Measurements from ENCODE around the gene HMGXB3.

Gene HMGXB3

DNA sequence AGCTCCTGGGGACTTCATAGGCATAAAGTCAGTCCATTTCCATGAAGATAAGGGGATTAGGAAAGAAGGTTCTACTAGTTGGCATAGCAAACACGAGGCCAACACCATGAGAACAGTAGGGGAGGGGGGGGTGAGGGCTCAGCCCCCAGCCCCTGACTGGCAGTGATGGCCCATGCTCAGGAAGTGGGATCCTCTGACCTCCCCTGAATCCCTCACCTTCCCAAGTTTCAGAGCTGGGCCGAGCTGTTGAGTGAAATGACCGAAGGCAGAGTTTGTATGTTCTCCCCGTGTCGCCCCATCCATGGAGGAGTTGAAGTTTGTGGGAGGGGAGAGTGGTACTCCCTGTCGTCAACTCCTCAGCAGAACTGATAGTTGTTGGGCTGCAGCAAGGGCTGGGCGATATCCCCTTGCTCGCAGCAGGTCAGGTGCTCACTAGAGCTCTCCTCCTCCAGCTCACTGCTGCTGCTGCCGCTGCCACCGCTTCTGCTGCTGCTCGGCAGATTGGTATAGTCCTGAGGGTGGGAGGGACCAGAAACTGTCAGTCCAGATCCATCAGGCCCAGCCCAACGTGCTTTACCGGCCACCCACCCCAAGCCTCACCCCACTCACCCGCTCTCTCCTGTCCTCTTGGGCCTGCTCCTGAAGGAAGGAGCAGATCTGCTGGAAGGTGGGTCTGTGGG, 53.3 kb downstream of the HMGXB3 start:
- DNase-seq (ENCODE audit: low read depth in 2 of 2) = no peak

- no peak for DNase-seq (ENCODE audit: low read depth in 2 of 2)
Measured at GRCh38 chr5:150054569-150054968, 54.0 kb downstream of the HMGXB3 start.

DNA sequence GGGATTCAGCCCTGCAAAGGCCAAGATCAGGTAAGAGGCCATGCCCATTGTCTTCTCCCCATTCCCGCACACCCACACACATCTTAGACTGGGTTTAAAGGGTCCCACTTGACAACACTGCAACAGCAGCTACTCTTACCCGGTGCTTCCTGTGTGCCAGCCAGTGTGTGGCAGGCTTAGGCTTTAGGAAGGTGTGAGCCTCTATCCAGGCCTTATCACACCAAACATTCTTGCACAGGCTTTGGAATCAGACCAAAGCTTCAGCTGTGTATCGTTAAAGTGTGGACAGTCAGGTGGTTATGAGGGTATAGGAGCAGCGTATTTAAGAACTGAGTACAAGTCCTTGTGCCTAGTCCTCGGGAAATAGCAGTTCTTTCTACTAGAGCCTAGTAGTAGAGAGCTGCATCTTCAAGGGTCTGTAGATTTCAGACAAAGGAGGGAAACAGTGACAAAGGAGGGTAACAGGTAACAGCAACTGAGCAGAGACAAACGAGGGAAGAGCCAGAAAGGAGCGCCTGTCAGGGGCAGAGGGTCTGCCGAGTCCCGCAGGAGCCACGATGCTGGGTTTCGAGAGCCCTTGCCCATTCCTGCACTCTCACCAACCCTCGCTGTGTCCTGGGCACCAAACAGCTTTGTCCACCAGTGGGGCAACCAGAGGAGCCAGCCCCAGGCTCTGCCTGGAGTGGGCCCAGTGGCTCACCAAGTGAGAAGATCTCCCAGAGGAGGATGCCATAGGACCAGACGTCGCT, 55.0 kb downstream of the HMGXB3 start:
- DNase-seq (ENCODE audit: low read depth in 2 of 2) = no peak

- no peak for DNase-seq (ENCODE audit: low read depth in 2 of 2)
Measured at GRCh38 chr5:150056075-150056443, 55.5 kb downstream of the HMGXB3 start.

DNA sequence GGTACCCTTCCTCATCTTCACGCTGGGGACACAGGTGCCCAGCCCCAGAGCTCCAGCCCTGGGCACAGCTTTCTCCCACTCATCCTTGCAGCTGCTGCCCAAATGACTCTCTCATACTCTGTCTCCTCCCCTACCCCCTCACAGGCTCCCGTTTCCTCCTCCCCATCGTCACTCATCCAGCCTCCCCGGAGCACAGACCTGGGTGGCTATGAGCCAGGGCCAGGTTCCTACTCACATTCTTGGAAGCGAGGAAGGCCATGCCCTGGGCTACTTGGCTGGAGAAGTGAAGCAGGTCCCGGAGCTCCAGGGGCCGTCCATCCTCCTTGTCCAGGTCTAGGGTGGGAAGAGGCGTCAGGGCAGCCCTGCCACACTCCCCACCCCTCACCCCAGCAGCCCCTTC, 56.5 kb downstream of the HMGXB3 start:
- no peak for DNase-seq (ENCODE audit: low read depth in 2 of 2)

DNA sequence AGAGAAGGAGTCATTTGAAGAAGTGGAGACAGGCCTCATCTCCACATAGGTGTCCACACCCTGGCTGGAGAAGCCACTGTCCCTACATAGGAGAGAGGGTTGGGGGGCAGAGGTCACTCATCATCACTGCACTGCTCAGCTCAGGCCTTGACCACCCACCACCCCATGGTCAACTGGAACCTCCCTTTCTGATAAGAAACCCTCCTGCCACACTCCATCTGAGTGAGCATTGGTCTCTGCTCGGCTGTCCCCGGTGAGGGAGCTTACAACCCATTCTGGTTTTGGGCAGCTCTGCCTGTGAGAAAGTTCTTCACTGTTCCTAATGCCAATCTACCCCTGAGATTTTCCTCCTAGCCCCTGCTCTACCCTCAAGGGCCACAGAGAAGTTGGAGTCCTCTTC, 57.0 kb downstream of the HMGXB3 start:
- DNase-seq (ENCODE audit: low read depth in 2 of 2) = no peak

DNA sequence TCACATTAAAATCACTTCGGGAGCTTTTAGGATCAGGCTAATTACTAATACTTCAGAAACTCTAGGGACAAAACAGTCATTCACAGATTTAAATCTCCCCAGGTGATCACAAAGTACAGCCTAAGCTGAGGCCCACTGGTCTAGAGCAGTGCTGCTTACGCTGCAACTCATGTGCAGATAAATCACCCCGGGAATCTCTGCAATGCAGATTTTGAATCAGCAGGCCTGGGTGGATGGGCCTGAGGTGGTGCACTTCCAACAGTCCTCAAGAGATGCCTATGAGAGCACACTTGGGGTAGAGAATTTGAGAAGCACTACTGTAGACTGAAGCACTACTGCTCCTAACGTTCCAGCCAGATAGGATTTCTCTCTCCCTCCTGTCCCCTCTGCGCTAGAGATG, 57.5 kb downstream of the HMGXB3 start:
- no peak for DNase-seq (ENCODE audit: low read depth in 2 of 2)

DNA sequence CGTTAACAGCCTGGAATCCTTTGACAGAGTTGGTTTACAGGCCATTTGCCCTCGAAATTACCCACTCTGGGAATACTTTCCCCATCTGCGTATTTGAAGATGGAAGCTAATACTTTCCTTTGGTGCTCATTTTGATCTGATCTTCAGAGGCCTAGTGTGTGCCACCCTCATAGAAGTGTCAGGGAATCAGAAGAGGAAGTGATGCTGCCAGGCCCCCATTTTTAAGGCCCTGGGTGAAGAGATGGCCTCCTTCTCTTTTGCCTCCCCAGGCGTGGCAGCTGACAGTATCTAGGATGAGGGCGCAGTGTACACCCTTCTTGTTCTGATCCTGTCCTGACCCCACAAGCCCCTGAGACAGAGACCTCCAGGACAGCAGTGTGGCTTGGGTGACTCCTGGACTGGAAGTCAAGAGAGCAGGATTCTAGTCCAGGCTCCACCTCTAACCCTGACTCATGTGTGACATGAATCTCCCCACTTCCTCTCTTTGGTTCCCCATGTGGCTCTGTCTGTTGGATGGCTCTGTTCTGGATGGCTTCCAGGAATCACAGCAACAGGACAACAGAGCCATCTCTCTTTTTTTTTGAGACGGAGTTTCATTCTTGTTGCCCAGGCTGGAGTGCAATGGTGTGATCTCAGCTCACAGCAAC, 58.1 kb downstream of the HMGXB3 start:
- DNase-seq (ENCODE audit: low read depth in 2 of 2) = peak; percentile 34 to 35

GRCh38 chr5:150059623-150060022, 59.1 kb downstream of the HMGXB3 start:
- no peak for DNase-seq (ENCODE audit: low read depth in 2 of 2)

DNA sequence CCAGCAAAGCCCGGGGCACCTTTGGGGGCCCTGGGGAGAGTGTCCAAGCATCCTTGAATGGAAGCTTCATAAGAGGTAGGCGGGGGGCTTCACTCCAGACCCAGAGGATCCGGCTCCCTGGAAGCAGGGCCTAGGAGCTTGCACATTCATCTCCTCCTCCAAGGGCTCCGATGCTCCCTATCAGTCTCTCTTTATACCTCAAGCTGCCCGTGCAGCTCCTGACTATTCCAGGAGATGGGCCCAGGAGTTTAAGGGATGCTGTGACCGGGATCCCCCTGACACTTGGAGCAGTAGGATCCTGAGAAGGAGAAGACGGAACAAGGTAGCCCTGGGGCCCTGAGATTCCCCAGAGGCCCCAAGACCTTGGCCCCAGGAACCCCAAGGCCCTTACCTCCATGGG, 59.9 kb downstream of the HMGXB3 start:
- DNase-seq (ENCODE audit: low read depth in 2 of 2) = no peak

GRCh38 chr5:150061538-150061995, 61.0 kb downstream of the HMGXB3 start:
- DNase-seq (ENCODE audit: low read depth in 2 of 2) = no peak

GRCh38 chr5:150062216-150062922, 61.8 kb downstream of the HMGXB3 start:
- DNase-seq (ENCODE audit: low read depth in 2 of 2) = no peak

DNA sequence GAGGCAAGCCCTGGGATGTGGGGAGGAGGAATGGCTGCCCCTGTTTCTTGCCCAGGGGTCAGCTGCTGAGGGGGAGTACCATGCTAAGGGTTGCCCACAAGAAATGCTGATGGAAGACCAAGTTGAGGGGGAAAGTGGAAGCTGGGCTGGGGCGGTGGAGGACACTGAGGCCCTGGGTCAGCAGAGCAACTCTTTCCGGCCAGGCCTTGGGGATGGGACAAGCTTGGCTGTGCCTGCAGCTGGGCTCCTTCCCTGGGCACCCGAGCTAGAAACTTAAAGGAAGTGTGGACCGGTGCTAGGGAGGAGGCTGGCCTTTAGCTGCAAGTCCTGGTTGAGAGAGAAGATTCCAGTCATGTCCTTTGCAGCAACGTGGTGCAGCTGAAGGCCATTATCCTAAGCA, 63.1 kb downstream of the HMGXB3 start:
- no peak for DNase-seq (ENCODE audit: low read depth in 2 of 2)

GRCh38 chr5:150064681-150065220, 64.2 kb downstream of the HMGXB3 start:
- no peak for DNase-seq (ENCODE audit: low read depth in 2 of 2)

GRCh38 chr5:150065346-150065745, 64.8 kb downstream of the HMGXB3 start:
- DNase-seq (ENCODE audit: low read depth in 2 of 2) = no peak

GRCh38 chr5:150065886-150066285, 65.3 kb downstream of the HMGXB3 start:
- DNase-seq (ENCODE audit: low read depth in 2 of 2) = no peak

DNA sequence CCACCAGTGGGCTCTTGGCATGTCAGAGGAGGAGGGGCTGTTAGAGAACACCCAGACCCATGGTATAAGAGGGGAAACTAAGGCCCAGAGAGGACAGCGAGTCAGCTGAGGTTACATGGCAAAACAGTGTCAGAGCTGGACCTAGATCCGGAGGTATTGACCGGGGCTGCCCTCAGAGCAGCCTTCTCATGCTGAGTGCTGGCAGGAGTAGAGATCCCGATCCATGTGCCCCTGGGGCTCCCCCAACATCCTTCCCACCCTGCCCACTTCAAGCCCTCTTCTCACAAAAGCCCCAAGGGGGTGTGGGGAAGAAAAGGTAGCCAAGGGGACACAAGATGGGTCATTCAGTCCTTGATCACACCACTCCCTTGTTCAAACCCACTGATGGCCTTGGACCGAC, 65.9 kb downstream of the HMGXB3 start:
- no peak for DNase-seq (ENCODE audit: low read depth in 2 of 2)

GRCh38 chr5:150066901-150067396, 66.4 kb downstream of the HMGXB3 start:
- DNase-seq (ENCODE audit: low read depth in 2 of 2) = peak in 1 of 2 experiments; percentile 12

DNA sequence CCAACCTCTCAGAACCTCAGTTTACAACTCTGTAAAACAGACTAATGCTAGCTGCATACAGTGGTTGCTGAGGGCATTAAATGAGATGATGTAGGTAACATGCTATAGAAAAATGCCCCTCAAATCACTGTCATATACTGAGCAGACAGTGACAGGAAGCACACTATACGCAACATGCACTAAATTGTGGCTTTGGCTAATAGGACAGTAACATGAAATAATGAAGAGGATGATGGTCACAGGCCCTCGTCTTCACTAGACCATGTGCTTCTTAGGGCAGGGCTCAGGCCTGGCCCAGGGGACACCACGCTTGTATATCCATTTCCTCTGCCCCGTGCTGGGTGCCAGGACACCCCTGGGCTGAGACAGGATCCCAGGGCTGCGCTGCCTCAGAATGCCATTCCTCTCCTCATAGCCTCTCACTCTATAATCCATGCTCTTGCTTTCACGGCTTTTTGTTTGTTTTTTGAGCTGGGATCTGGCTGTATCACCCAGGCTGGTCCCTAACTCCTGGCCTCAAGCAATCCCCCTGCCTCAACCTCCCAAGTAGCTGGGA, 66.9 kb downstream of the HMGXB3 start:
- no peak for DNase-seq (ENCODE audit: low read depth in 2 of 2)

GRCh38 chr5:150068071-150068470, 67.5 kb downstream of the HMGXB3 start:
- no peak for DNase-seq (ENCODE audit: low read depth in 2 of 2)

GRCh38 chr5:150068472-150068871, 67.9 kb downstream of the HMGXB3 start:
- DNase-seq (ENCODE audit: low read depth in 2 of 2) = no peak

Data from fibroblast of skin of left quadriceps (primary cell).